PC-3 (cell line): ENCODE results near the gene LRRTM1.

ENCODE experiments used
- CTCF ChIP-seq: fragments of 300-600 bp; sonication (generic); conservative IDR thresholded peaks from 2 replicates; pipeline ENCODE4 v1.5.1; 2017; ENCODE audit warnings: antibody characterized with exemption, low read depth, mild to moderate bottlenecking, low read length
- EZH2 ChIP-seq: fragments of 300-600 bp; sonication (generic); IDR thresholded peaks from one replicate; pipeline ENCODE4 v1.6.1; 2017; ENCODE audit warnings: antibody characterized with exemption, mild to moderate bottlenecking, low read length; ENCODE audit not compliant: unreplicated experiment

GRCh38 chr2:80322958-80323357 lies 18.4 kb upstream of the LRRTM1 start:
- no peak for TF ChIP-seq CTCF
- TF ChIP-seq EZH2, result no peak
